GM12872 (cell line): ENCODE measurements around the gene WDR87.

ENCODE experiments used
- TF ChIP-seq, protein P1 (sequence below): IDR thresholded peaks from 3 replicates; pipeline ENCODE4 v1.5.1; 2011; ENCODE audit warnings: low read depth, mild to moderate bottlenecking, low read length, moderate library complexity; ENCODE audit not compliant: insufficient read depth

WDR87 gene

DNA sequence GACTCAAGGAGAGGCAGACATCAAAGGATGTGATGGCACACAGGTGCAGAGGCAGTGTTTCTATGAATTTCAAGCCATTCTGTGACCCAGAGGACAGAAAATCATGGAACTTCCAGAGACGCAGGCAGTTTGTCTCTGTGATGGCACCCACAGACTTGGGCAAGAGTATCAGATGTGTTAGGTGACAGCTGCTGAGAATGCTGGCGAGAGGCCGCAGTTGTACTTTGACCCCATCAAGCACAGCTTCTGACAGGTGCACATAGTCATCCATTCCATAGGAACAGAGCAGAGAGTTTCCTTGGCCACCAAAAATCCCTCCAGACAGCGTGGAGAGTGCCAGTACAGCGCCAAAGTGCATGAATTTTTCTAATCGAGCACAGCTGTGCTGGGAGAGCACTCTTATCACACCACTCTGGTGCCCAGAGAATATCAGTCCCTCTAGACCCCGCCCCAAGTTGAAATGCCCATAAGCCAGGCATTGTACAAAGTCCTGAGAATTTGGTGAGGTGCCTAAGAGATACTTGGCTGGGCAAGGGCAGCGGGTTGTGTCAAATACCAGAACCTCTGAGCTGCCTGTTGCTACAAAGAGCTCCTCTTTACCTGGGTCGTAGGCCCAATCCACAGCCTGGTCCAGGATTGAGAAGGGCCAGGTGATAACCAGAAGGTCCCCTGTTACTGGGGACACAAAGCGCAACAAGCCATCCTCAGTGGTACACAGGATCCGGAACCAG, 12.4 kb downstream of the WDR87 start:
- TF ChIP-seq, protein P1, sequence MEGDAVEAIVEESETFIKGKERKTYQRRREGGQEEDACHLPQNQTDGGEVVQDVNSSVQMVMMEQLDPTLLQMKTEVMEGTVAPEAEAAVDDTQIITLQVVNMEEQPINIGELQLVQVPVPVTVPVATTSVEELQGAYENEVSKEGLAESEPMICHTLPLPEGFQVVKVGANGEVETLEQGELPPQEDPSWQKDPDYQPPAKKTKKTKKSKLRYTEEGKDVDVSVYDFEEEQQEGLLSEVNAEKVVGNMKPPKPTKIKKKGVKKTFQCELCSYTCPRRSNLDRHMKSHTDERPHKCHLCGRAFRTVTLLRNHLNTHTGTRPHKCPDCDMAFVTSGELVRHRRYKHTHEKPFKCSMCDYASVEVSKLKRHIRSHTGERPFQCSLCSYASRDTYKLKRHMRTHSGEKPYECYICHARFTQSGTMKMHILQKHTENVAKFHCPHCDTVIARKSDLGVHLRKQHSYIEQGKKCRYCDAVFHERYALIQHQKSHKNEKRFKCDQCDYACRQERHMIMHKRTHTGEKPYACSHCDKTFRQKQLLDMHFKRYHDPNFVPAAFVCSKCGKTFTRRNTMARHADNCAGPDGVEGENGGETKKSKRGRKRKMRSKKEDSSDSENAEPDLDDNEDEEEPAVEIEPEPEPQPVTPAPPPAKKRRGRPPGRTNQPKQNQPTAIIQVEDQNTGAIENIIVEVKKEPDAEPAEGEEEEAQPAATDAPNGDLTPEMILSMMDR = no peak

DNA sequence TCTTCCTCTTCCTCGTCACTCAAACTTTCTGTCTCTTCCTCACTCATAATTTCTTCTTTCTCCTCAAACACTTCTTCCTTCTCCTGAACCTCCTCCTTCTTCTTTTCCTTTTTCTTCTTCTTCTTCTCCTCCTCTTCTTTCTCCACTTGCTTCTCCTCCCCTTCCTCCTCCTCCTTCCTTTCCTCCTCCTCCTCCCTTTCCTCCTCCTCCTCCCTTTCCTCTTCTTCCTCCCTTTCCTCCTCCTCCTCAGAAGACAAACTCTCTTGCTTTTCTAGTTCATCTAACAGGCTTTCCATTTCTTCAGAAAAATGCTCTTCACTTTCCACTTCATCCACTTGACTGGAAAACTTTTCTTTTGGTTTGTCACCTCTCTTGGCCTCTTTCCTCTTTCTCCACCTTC, 19.8 kb downstream of the WDR87 start:
- TF ChIP-seq, protein P1 = no peak

DNA sequence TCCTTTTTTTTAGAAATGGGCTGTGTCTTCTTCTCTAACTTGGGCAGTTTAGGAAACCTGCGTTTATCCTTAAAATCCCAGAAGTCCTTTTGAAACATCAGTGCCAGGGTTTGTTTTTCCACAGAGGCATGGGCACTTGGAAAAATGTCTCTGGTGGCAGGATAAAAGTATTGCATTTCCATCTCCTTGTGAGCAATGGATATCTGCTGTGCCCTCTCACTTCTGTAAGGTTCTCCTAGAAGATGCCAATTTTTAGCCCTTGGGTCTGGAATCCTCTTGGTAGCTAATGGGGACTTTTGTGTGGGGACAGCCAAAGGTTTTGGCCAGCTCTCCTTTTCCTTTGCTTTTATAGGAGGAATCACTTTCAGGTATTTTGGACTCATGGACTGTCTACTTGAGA, 21.0 kb downstream of the WDR87 start:
- TF ChIP-seq, protein P1 = no peak

DNA sequence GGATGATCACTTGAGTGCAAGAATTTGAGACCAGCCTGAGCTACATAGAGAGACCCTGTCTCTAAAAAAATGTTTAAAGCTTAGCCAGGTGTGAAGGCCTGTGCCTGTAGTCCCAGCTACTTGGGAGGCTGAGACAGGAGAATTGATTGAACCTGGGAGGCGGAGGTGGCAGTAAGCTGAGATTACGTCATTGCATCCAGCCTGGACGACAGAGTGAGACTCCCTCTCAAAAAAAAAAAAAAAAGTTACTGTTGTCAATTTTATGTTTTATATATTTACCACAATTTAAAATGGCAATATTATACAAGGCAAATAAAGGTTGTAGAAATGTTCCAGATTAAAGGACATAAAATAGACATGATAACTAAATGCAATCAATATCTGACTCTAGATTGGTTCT, 29.2 kb downstream of the WDR87 start:
- TF ChIP-seq, protein P1 = no peak

DNA sequence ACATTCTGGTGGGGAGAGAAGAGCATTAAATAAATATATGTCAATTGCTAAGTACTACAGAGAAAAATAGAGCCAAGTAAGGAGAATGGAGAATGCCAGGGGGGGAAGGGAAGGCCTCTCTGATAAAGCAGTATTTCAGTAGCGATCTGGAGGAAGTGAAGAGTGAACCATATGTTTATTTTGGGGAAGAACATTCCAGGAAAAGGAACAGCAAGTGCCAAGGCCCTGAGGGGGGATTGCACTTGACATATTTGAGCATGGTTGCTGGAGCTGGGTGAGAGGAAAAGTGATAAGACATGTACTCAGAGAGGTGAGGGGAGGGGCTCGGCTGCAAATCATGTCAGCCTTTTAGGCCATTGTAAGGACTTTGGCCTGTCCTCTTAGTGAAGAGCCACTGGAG, 30.4 kb downstream of the WDR87 start:
- TF ChIP-seq, protein P1 = no peak

DNA sequence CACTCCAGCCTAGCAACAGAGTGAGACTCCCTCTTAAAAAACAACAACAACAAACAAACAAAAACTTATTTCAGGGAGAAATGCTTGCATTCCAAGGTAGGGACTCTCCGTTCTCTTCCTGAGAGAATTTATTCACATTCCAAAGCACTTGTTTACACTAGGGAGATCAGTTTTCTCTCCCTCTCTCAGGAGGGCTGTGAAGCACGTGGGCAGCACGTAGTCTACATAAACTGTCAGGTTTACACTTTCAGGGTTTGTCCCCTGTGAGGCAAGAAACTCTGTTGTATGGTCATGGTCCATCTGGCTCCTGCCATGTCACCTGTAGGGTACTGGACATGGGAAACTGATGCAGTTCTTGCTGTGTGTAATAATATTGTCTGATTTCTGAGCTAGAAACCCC, 31.6 kb downstream of the WDR87 start:
- TF ChIP-seq, protein P1 = no peak

DNA sequence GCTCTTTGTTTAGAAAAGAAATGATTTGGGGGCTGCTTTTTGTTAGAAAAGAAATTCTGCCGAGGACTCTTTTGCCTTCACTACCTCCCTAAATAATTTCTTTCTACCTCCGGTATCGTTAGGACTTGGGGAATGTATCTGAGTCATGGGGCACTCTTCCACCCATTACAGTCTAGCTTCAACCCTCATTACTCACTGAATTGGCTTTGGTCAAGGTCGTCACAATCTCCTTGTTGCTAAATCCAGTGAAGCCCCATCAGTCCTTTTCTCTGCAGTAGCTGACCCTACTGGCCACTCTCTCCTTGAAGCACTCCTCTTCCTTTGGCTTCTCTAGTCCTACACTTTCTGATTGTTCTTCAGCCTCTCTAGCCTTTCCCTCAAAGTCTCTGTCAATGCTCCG, 34.0 kb downstream of the WDR87 start:
- TF ChIP-seq, protein P1 = no peak
